Thyroid gland (tissue), 4 donors: Measurements from ENCODE around the gene MACF1.
"Not testable (repeated sequence)": the region's sequence is repeated elsewhere in the genome, so short reads cannot be mapped to it uniquely, and the experiment has no call there.

Source experiments
- CTCF ChIP-seq, 6 experiments: fragments of 200-600 bp in 3 of 6; fragments of 450-650 bp in 3 of 6; sonication (generic) in 3 of 6; IDR thresholded peaks; one replicate each; pipeline ENCODE4 v1.5.1; 2016 to 2019; ENCODE audit warnings: antibody characterized with exemption in 6 of 6, mild to moderate bottlenecking in 2 of 6, inconsistent platforms in 1 of 6, moderate library complexity in 1 of 6
- POLR2A ChIP-seq, 2 donors: fragments of 450-650 bp; IDR thresholded peaks; one replicate each; pipeline ENCODE4 v1.6.1; 2017; ENCODE audit warnings: antibody characterized with exemption in 2 of 2, mild to moderate bottlenecking in 2 of 2, moderate library complexity in 1 of 2

GRCh38 chr1:39522221-39522620, 317.7 kb downstream of the MACF1 start:
- TF ChIP-seq CTCF, POLR2A (IDR thresholded peaks at IDR 0.05): not testable (repeated sequence)
